ENCODE measurements around the gene CFD. TPM values are rescaled to one million over a fixed set of nuclear protein-coding genes. Genes with fewer than 3 reads are reported as not detected.
A peak's percentile ranks its signal among the peaks of the same experiment; 100 is the strongest.
"Not testable (repeated sequence)": the region's sequence is repeated elsewhere in the genome, so short reads cannot be mapped to it uniquely, and the experiment has no call there.

Gene CFD
- total RNA-seq, 3 donors from 2014 or later, result 0.49 to 1.9 (median 1.1) TPM

GRCh38 chr19:840519-841206 lies 18.8 kb upstream of the CFD start, which contains the start of gene PRTN3:
Gene PRTN3, plus strand, starts transcription at chr19:840999. Its CDS starts 10 bp downstream, at chr19:841009.
- Mint-ChIP-seq H3K4me3 (no peak within 1 kb of the TSS), H3K27me3 (ENCODE audit: low read depth) (peaks cover 36% of the 10 kb centered on the region), H3K4me1 (ENCODE audit: low read depth) (peaks cover 3% of the 10 kb centered on the region), H3K9me3 (no peaks in the 10 kb centered on the region), H3K36me3 (ENCODE audit: insufficient read depth) (no peaks in the 10 kb centered on the region)
- no peak for ATAC-seq
- DNase-seq, result no peak

GRCh38 chr19:842802-843179 lies 16.7 kb upstream of the CFD start:
- not testable (repeated sequence) for DNase-seq; H3K36me3 Mint-ChIP-seq (ENCODE audit: insufficient read depth); H3K9me3 Mint-ChIP-seq; H3K4me3 Mint-ChIP-seq; ATAC-seq; H3K4me1 Mint-ChIP-seq (ENCODE audit: low read depth)
- H3K27me3 Mint-ChIP-seq (ENCODE audit: low read depth), result peaks cover 38% of the 10 kb centered on the region

- DNase-seq (no peak), ATAC-seq (peak; percentile 25 to 53)
- Mint-ChIP-seq H3K4me1 (ENCODE audit: low read depth) (peaks cover 3% of the 10 kb centered on the region), H3K9me3 (no peaks in the 10 kb centered on the region), H3K36me3 (ENCODE audit: insufficient read depth) (no peaks in the 10 kb centered on the region), H3K4me3 (no peak overlapping the region), H3K27me3 (ENCODE audit: low read depth) (peaks cover 41% of the 10 kb centered on the region)
Measured at GRCh38 chr19:843180-843835, 16.2 kb upstream of the CFD start.

GRCh38 chr19:843836-844545 lies 15.5 kb upstream of the CFD start:
- Mint-ChIP-seq H3K9me3 (no peaks in the 10 kb centered on the region), H3K36me3 (ENCODE audit: insufficient read depth) (no peaks in the 10 kb centered on the region), H3K4me1 (ENCODE audit: low read depth) (peaks cover 3% of the 10 kb centered on the region), H3K27me3 (ENCODE audit: low read depth) (peaks cover 44% of the 10 kb centered on the region), H3K4me3 (no peak overlapping the region)
- ATAC-seq, result no peak
- no peak for DNase-seq

GRCh38 chr19:844546-844971 lies 14.9 kb upstream of the CFD start:
- peak in 1 of 2 donors; percentile 38 for ATAC-seq

GRCh38 chr19:845707-846521 lies 13.6 kb upstream of the CFD start:
- H3K27me3 Mint-ChIP-seq (ENCODE audit: low read depth), result peaks cover 59% of the 10 kb centered on the region
- ATAC-seq (no peak), DNase-seq (no peak)
- H3K36me3 Mint-ChIP-seq (ENCODE audit: insufficient read depth), result no peaks in the 10 kb centered on the region
- H3K4me3 Mint-ChIP-seq, result no peak overlapping the region
- peaks cover 3% of the 10 kb centered on the region for H3K4me1 Mint-ChIP-seq (ENCODE audit: low read depth)
- H3K9me3 Mint-ChIP-seq, result no peaks in the 10 kb centered on the region

More at GRCh38 chr19:844546-844971, 14.9 kb upstream of the CFD start:
- Mint-ChIP-seq H3K36me3 (ENCODE audit: insufficient read depth) (no peaks in the 10 kb centered on the region), H3K4me1 (ENCODE audit: low read depth) (peaks cover 3% of the 10 kb centered on the region), H3K27me3 (ENCODE audit: low read depth) (peaks cover 50% of the 10 kb centered on the region), H3K4me3 (no peak overlapping the region), H3K9me3 (no peaks in the 10 kb centered on the region)
- no peak for DNase-seq

- Mint-ChIP-seq H3K4me1 (ENCODE audit: low read depth) (peaks cover 3% of the 10 kb centered on the region), H3K4me3 (no peak overlapping the region), H3K27me3 (ENCODE audit: low read depth) (peaks cover 53% of the 10 kb centered on the region), H3K9me3 (no peaks in the 10 kb centered on the region), H3K36me3 (ENCODE audit: insufficient read depth) (no peaks in the 10 kb centered on the region)
- DNase-seq (no peak), ATAC-seq (no peak)
Measured at GRCh38 chr19:848386-848921, 11.0 kb upstream of the CFD start.

- DNase-seq; H3K9me3 Mint-ChIP-seq; H3K4me3 Mint-ChIP-seq; H3K4me1 Mint-ChIP-seq (ENCODE audit: low read depth); H3K36me3 Mint-ChIP-seq (ENCODE audit: insufficient read depth); ATAC-seq: not testable (repeated sequence)
- peaks cover 53% of the 10 kb centered on the region for H3K27me3 Mint-ChIP-seq (ENCODE audit: low read depth)
Measured at GRCh38 chr19:849195-849594, 10.3 kb upstream of the CFD start.

GRCh38 chr19:850221-850978 lies 9.1 kb upstream of the CFD start:
- DNase-seq, result no peak
- no peak for ATAC-seq
- H3K4me3 Mint-ChIP-seq, result no peak overlapping the region

GRCh38 chr19:850979-851335 lies 8.5 kb upstream of the CFD start:
- DNase-seq (no peak), ATAC-seq (no peak)
- H3K4me1 Mint-ChIP-seq (ENCODE audit: low read depth), result no peaks in the 10 kb centered on the region
- no peak overlapping the region for H3K4me3 Mint-ChIP-seq
- H3K36me3 Mint-ChIP-seq (ENCODE audit: insufficient read depth), result no peaks in the 10 kb centered on the region
- no peaks in the 10 kb centered on the region for H3K9me3 Mint-ChIP-seq
- peaks cover 42% of the 10 kb centered on the region for H3K27me3 Mint-ChIP-seq (ENCODE audit: low read depth)

More at GRCh38 chr19:850221-850978, 9.1 kb upstream of the CFD start:
- H3K27me3 Mint-ChIP-seq (ENCODE audit: low read depth), result peaks cover 46% of the 10 kb centered on the region
- H3K9me3 Mint-ChIP-seq, result no peaks in the 10 kb centered on the region
- no peaks in the 10 kb centered on the region for H3K36me3 Mint-ChIP-seq (ENCODE audit: insufficient read depth)
- no peaks in the 10 kb centered on the region for H3K4me1 Mint-ChIP-seq (ENCODE audit: low read depth)

- H3K9me3 Mint-ChIP-seq, result no peaks in the 10 kb centered on the region
Measured at GRCh38 chr19:852136-853013, 7.1 kb upstream of the CFD start, which contains the start of gene ELANE. Gene ELANE, plus strand, starts transcription at chr19:852303. Its CDS starts 26 bp downstream, at chr19:852329.

GRCh38 chr19:853014-853585 lies 6.4 kb upstream of the CFD start:
- no peak for DNase-seq
- Mint-ChIP-seq H3K36me3 (ENCODE audit: insufficient read depth) (no peaks in the 10 kb centered on the region), H3K9me3 (no peaks in the 10 kb centered on the region), H3K27me3 (ENCODE audit: low read depth) (peaks cover 31% of the 10 kb centered on the region), H3K4me3 (no peak overlapping the region), H3K4me1 (ENCODE audit: low read depth) (no peaks in the 10 kb centered on the region)
- no peak for ATAC-seq

More at GRCh38 chr19:852136-853013, 7.1 kb upstream of the CFD start, which contains the start of gene ELANE:
- Mint-ChIP-seq H3K4me1 (ENCODE audit: low read depth) (no peaks in the 10 kb centered on the region), H3K36me3 (ENCODE audit: insufficient read depth) (no peaks in the 10 kb centered on the region), H3K4me3 (no peak within 1 kb of the TSS), H3K27me3 (ENCODE audit: low read depth) (peaks cover 35% of the 10 kb centered on the region)
- ATAC-seq (no peak), DNase-seq (no peak)
